GM23338 (cell line): ENCODE data around the gene DEUP1.

Experiments used
- CREB1 ChIP-seq: fragments of 250-450 bp; sonication (Bioruptor Pico); IDR thresholded peaks from 2 replicates; pipeline ENCODE4 v1.5.0; 2020; ENCODE audit warnings: low read depth, mild to moderate bottlenecking, moderate library complexity
- EZH2 ChIP-seq: fragments of 200-600 bp; sonication (generic); IDR thresholded peaks from one replicate; pipeline ENCODE4 v1.8.0; 2017; ENCODE audit warnings: antibody characterized with exemption, mild to moderate bottlenecking, low read depth; ENCODE audit not compliant: unreplicated experiment
- EZH2phosphoT487 ChIP-seq: fragments of 200-600 bp; sonication (generic); IDR thresholded peaks from one replicate; pipeline ENCODE4 v1.8.1; 2018; ENCODE audit warnings: antibody characterized with exemption; ENCODE audit not compliant: unreplicated experiment
- JUNB ChIP-seq: IDR thresholded peaks from one replicate; pipeline ENCODE4 v1.6.1; 2016; ENCODE audit warnings: antibody characterized with exemption; ENCODE audit not compliant: unreplicated experiment
- NANOG ChIP-seq: IDR thresholded peaks from 2 replicates; pipeline ENCODE4 v1.6.1; 2016; ENCODE audit warnings: antibody characterized with exemption, borderline replicate concordance
- POLR2AphosphoS5 ChIP-seq: IDR thresholded peaks from 2 replicates; pipeline ENCODE4 v1.6.1; 2016; ENCODE audit warnings: antibody characterized with exemption, low read depth
- STAT1 ChIP-seq: IDR thresholded peaks from one replicate; pipeline ENCODE4 v1.6.1; 2016; ENCODE audit warnings: antibody characterized with exemption; ENCODE audit not compliant: unreplicated experiment
- ZNF114 ChIP-seq: fragments of 250-450 bp; sonication (Bioruptor Pico); IDR thresholded peaks from 2 replicates; pipeline ENCODE4 v1.5.0; 2020; ENCODE audit warnings: mild to moderate bottlenecking, moderate library complexity
- ZNF331 ChIP-seq: fragments of 250-450 bp; sonication (Bioruptor Pico); IDR thresholded peaks from 2 replicates; pipeline ENCODE4 v1.5.0; 2020; ENCODE audit warnings: low read depth, mild to moderate bottlenecking, moderate library complexity
- TF ChIP-seq, protein P1 (sequence below), 2 experiments: fragments of 200-600 bp in 1 of 2; sonication (generic) in 1 of 2; conservative IDR thresholded peaks; 2 replicates each; pipeline versions ENCODE4 v1.5.1 to v1.6.1; 2016 to 2017; ENCODE audit warnings: antibody characterized with exemption in 2 of 2, low read depth in 2 of 2, mild to moderate bottlenecking in 2 of 2, moderate library complexity in 1 of 2
- TF ChIP-seq, protein P2 (sequence below): IDR thresholded peaks from one replicate; pipeline ENCODE4 v1.6.1; 2018; ENCODE audit warnings: antibody characterized with exemption; ENCODE audit not compliant: unreplicated experiment
- TF ChIP-seq, protein P3 (sequence below): IDR thresholded peaks from 2 replicates; pipeline ENCODE4 v1.6.1; 2016; ENCODE audit warnings: antibody characterized with exemption
- TF ChIP-seq, protein P4 (sequence below): fragments of 250-450 bp; sonication (Bioruptor Pico); IDR thresholded peaks from 2 replicates; pipeline ENCODE4 v1.5.0; 2020; ENCODE audit warnings: mild to moderate bottlenecking, moderate library complexity

DNA sequence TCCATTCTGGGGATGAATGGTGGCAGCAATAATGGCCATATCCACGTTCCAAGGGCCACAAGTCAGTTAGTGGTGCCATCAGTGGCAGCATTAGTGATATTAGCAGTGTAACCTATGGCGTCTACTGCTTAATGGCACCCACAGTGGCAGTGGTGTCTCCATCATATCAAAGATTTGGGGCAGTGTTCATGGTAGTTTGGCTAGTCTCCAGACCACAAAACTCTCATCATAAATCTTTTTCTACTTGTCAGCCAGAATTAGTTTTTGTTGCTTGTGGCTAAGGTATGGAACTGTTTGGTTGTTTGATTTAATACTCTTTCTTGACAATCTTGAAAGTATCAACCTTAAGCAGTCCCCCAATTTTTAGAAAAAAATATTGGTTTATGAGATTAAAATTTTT, 45.1 kb upstream of the DEUP1 start:
- TF ChIP-seq, protein P1, sequence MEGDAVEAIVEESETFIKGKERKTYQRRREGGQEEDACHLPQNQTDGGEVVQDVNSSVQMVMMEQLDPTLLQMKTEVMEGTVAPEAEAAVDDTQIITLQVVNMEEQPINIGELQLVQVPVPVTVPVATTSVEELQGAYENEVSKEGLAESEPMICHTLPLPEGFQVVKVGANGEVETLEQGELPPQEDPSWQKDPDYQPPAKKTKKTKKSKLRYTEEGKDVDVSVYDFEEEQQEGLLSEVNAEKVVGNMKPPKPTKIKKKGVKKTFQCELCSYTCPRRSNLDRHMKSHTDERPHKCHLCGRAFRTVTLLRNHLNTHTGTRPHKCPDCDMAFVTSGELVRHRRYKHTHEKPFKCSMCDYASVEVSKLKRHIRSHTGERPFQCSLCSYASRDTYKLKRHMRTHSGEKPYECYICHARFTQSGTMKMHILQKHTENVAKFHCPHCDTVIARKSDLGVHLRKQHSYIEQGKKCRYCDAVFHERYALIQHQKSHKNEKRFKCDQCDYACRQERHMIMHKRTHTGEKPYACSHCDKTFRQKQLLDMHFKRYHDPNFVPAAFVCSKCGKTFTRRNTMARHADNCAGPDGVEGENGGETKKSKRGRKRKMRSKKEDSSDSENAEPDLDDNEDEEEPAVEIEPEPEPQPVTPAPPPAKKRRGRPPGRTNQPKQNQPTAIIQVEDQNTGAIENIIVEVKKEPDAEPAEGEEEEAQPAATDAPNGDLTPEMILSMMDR (conservative IDR thresholded peaks at IDR 0.05; ENCODE audit: low read depth in 2 of 2) = no peak
- TF ChIP-seq POLR2AphosphoS5 (no peak), EZH2 (no peak), EZH2phosphoT487 (no peak), CREB1 (CRISPR knock-in tag) (no peak), NANOG (no peak), STAT1 (no peak), ZNF114 (CRISPR knock-in tag) (no peak), JUNB (no peak), ZNF331 (no peak)
- TF ChIP-seq, protein P2, sequence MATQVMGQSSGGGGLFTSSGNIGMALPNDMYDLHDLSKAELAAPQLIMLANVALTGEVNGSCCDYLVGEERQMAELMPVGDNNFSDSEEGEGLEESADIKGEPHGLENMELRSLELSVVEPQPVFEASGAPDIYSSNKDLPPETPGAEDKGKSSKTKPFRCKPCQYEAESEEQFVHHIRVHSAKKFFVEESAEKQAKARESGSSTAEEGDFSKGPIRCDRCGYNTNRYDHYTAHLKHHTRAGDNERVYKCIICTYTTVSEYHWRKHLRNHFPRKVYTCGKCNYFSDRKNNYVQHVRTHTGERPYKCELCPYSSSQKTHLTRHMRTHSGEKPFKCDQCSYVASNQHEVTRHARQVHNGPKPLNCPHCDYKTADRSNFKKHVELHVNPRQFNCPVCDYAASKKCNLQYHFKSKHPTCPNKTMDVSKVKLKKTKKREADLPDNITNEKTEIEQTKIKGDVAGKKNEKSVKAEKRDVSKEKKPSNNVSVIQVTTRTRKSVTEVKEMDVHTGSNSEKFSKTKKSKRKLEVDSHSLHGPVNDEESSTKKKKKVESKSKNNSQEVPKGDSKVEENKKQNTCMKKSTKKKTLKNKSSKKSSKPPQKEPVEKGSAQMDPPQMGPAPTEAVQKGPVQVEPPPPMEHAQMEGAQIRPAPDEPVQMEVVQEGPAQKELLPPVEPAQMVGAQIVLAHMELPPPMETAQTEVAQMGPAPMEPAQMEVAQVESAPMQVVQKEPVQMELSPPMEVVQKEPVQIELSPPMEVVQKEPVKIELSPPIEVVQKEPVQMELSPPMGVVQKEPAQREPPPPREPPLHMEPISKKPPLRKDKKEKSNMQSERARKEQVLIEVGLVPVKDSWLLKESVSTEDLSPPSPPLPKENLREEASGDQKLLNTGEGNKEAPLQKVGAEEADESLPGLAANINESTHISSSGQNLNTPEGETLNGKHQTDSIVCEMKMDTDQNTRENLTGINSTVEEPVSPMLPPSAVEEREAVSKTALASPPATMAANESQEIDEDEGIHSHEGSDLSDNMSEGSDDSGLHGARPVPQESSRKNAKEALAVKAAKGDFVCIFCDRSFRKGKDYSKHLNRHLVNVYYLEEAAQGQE = no peak
- TF ChIP-seq, protein P3, sequence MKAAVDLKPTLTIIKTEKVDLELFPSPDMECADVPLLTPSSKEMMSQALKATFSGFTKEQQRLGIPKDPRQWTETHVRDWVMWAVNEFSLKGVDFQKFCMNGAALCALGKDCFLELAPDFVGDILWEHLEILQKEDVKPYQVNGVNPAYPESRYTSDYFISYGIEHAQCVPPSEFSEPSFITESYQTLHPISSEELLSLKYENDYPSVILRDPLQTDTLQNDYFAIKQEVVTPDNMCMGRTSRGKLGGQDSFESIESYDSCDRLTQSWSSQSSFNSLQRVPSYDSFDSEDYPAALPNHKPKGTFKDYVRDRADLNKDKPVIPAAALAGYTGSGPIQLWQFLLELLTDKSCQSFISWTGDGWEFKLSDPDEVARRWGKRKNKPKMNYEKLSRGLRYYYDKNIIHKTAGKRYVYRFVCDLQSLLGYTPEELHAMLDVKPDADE = no peak
- TF ChIP-seq, protein P4, sequence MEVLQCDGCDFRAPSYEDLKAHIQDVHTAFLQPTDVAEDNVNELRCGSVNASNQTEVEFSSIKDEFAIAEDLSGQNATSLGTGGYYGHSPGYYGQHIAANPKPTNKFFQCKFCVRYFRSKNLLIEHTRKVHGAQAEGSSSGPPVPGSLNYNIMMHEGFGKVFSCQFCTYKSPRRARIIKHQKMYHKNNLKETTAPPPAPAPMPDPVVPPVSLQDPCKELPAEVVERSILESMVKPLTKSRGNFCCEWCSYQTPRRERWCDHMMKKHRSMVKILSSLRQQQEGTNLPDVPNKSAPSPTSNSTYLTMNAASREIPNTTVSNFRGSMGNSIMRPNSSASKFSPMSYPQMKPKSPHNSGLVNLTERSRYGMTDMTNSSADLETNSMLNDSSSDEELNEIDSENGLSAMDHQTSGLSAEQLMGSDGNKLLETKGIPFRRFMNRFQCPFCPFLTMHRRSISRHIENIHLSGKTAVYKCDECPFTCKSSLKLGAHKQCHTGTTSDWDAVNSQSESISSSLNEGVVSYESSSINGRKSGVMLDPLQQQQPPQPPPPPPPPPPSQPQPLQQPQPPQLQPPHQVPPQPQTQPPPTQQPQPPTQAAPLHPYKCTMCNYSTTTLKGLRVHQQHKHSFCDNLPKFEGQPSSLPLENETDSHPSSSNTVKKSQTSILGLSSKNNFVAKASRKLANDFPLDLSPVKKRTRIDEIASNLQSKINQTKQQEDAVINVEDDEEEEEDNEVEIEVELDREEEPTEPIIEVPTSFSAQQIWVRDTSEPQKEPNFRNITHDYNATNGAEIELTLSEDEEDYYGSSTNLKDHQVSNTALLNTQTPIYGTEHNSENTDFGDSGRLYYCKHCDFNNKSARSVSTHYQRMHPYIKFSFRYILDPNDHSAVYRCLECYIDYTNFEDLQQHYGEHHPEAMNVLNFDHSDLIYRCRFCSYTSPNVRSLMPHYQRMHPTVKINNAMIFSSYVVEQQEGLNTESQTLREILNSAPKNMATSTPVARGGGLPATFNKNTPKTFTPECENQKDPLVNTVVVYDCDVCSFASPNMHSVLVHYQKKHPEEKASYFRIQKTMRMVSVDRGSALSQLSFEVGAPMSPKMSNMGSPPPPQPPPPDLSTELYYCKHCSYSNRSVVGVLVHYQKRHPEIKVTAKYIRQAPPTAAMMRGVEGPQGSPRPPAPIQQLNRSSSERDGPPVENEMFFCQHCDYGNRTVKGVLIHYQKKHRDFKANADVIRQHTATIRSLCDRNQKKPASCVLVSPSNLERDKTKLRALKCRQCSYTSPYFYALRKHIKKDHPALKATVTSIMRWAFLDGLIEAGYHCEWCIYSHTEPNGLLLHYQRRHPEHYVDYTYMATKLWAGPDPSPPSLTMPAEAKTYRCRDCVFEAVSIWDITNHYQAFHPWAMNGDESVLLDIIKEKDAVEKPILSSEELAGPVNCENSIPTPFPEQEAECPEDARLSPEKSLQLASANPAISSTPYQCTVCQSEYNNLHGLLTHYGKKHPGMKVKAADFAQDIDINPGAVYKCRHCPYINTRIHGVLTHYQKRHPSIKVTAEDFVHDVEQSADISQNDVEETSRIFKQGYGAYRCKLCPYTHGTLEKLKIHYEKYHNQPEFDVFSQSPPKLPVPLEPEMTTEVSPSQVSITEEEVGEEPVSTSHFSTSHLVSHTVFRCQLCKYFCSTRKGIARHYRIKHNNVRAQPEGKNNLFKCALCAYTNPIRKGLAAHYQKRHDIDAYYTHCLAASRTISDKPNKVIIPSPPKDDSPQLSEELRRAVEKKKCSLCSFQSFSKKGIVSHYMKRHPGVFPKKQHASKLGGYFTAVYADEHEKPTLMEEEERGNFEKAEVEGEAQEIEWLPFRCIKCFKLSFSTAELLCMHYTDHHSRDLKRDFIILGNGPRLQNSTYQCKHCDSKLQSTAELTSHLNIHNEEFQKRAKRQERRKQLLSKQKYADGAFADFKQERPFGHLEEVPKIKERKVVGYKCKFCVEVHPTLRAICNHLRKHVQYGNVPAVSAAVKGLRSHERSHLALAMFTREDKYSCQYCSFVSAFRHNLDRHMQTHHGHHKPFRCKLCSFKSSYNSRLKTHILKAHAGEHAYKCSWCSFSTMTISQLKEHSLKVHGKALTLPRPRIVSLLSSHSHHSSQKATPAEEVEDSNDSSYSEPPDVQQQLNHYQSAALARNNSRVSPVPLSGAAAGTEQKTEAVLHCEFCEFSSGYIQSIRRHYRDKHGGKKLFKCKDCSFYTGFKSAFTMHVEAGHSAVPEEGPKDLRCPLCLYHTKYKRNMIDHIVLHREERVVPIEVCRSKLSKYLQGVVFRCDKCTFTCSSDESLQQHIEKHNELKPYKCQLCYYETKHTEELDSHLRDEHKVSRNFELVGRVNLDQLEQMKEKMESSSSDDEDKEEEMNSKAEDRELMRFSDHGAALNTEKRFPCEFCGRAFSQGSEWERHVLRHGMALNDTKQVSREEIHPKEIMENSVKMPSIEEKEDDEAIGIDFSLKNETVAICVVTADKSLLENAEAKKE (CRISPR knock-in tag) = no peak
